ENCODE measurements around the gene PPP1R18. TPM values are rescaled to one million over a fixed set of nuclear protein-coding genes. Genes with fewer than 3 reads are reported as not detected.

PPP1R18 gene
- total and polyA plus RNA-seq, 9 of the 15 experiments (the other 6 are each of a cell fraction or from before 2014, with no cell fraction given), result 12.0 to 99.2 (median 42.6) TPM

DNA sequence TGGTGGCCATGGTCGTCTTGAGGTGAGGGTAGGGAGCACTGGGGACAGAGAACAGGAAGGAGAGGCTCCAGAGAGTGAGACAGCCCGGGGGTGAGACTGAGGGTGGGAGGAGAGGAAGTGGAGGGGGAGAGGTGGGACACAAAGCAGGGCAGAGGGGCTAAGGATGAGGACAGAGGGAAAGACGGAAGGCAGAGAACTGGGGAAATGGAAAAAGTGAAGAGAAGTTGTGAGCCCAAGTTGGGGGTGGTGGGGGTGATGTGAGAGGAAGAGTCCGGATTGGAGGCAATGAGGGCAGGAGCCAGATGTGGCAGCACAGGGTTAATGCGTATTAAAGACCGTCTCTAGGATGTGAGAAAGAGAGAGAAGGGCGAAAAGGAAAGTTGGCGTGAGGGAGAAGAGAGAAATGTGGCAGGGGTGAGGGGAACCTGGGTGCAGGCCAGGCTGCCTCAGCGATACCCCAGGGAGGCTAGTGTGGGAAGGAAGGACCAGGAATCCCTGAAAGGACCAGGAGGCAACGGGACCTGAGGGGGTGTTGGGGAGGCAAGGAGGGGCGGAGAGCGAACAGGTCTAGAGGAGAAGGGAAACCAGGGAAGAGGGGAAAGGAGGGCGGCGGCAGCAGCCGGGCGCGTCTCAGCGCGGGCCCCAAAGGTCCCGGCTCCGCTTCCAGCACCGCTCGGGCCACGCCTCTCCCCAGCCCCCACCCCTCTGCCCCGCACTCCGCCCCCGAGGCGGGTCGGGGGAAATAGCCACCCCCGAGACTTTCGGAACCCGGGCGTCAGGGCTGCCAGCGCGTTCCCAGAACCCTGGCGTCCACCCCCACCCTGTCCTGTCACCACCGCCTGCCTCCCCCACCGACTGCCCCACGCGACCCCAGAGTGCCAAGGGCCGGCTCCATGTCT is at the start of gene PPP1R18 (continued):
- TF ChIP-seq, protein P1, sequence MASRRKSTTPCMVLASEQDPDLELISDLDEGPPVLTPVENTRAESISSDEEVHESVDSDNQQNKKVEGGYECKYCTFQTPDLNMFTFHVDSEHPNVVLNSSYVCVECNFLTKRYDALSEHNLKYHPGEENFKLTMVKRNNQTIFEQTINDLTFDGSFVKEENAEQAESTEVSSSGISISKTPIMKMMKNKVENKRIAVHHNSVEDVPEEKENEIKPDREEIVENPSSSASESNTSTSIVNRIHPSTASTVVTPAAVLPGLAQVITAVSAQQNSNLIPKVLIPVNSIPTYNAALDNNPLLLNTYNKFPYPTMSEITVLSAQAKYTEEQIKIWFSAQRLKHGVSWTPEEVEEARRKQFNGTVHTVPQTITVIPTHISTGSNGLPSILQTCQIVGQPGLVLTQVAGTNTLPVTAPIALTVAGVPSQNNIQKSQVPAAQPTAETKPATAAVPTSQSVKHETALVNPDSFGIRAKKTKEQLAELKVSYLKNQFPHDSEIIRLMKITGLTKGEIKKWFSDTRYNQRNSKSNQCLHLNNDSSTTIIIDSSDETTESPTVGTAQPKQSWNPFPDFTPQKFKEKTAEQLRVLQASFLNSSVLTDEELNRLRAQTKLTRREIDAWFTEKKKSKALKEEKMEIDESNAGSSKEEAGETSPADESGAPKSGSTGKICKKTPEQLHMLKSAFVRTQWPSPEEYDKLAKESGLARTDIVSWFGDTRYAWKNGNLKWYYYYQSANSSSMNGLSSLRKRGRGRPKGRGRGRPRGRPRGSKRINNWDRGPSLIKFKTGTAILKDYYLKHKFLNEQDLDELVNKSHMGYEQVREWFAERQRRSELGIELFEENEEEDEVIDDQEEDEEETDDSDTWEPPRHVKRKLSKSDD (conservative IDR thresholded peaks at IDR 0.05; ENCODE audit: low read length), result no peak
- TF ChIP-seq C11orf30 (IDR thresholded peaks at IDR 0.05; ENCODE audit: low read depth) (no peak), ZFPM2 (CRISPR knock-in tag; IDR thresholded peaks at IDR 0.05) (peak; percentile 54; the same call in 1 of the 2 replicates), ZNF445 (CRISPR knock-in tag; IDR thresholded peaks at IDR 0.05; ENCODE audit: low read depth) (no peak), TSC22D4 (tag; IDR thresholded peaks at IDR 0.05) (peak; percentile 74; the same call in 1 of the 2 replicates), POLR3A (IDR thresholded peaks at IDR 0.05; ENCODE audit: borderline replicate concordance, extremely low read depth, insufficient read depth, insufficient read length) (no peak), NUFIP1 (IDR thresholded peaks at IDR 0.05; ENCODE audit: partially characterized antibody) (no peak), ZNF785 (CRISPR knock-in tag; IDR thresholded peaks at IDR 0.05) (no peak), ZNF76 (CRISPR knock-in tag; IDR thresholded peaks at IDR 0.05; ENCODE audit: borderline replicate concordance) (no peak), PTTG1 (tag; IDR thresholded peaks at IDR 0.05; ENCODE audit: low read depth) (no peak), ADNP (tag; IDR thresholded peaks at IDR 0.05) (no peak), POLR3G (IDR thresholded peaks at IDR 0.05; ENCODE audit: extremely low read depth, insufficient read length, insufficient replicate concordance) (no peak), ZBTB17 (CRISPR knock-in tag; IDR thresholded peaks at IDR 0.05) (no peak), SRF (CRISPR knock-in tag; IDR thresholded peaks at IDR 0.05) (peak in 1 of 2 experiments; percentile 55; a peak in 1 of 4 replicates), FOS (IDR thresholded peaks at IDR 0.05; ENCODE audit: extremely low read depth, insufficient read length) (no peak), ZNF174 (CRISPR knock-in tag; IDR thresholded peaks at IDR 0.05) (no peak), ZNF347 (CRISPR knock-in tag; IDR thresholded peaks at IDR 0.05; ENCODE audit: low read depth) (no peak), RNF2 (IDR thresholded peaks at IDR 0.05) (no peak)
- TF ChIP-seq, protein P2, sequence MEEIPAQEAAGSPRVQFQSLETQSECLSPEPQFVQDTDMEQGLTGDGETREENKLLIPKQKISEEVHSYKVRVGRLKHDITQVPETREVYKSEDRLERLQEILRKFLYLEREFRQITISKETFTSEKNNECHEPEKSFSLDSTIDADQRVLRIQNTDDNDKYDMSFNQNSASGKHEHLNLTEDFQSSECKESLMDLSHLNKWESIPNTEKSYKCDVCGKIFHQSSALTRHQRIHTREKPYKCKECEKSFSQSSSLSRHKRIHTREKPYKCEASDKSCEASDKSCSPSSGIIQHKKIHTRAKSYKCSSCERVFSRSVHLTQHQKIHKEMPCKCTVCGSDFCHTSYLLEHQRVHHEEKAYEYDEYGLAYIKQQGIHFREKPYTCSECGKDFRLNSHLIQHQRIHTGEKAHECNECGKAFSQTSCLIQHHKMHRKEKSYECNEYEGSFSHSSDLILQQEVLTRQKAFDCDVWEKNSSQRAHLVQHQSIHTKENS (CRISPR knock-in tag; IDR thresholded peaks at IDR 0.05), result no peak
- TF ChIP-seq, protein P3, sequence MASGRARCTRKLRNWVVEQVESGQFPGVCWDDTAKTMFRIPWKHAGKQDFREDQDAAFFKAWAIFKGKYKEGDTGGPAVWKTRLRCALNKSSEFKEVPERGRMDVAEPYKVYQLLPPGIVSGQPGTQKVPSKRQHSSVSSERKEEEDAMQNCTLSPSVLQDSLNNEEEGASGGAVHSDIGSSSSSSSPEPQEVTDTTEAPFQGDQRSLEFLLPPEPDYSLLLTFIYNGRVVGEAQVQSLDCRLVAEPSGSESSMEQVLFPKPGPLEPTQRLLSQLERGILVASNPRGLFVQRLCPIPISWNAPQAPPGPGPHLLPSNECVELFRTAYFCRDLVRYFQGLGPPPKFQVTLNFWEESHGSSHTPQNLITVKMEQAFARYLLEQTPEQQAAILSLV (tag; IDR thresholded peaks at IDR 0.05), result no peak
- TF ChIP-seq, protein P4, sequence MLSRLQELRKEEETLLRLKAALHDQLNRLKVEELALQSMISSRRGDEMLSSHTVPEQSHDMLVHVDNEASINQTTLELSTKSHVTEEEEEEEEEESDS (CRISPR knock-in tag; IDR thresholded peaks at IDR 0.05), result no peak
- TF ChIP-seq, protein P5, sequence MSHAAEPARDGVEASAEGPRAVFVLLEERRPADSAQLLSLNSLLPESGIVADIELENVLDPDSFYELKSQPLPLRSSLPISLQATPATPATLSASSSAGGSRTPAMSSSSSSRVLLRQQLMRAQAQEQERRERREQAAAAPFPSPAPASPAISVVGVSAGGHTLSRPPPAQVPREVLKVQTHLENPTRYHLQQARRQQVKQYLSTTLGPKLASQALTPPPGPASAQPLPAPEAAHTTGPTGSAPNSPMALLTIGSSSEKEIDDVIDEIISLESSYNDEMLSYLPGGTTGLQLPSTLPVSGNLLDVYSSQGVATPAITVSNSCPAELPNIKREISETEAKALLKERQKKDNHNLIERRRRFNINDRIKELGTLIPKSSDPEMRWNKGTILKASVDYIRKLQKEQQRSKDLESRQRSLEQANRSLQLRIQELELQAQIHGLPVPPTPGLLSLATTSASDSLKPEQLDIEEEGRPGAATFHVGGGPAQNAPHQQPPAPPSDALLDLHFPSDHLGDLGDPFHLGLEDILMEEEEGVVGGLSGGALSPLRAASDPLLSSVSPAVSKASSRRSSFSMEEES (CRISPR knock-in tag; IDR thresholded peaks at IDR 0.05), result no peak
